K562 (cell line): ENCODE data around the gene MALAT1. TPM values are rescaled to one million over a fixed set of nuclear protein-coding genes. Genes with fewer than 3 reads are reported as not detected.

Experiments used
- CHCHD3 ChIP-seq: fragments of 250-450 bp; sonication (Bioruptor Pico); IDR thresholded peaks from 2 replicates; pipeline ENCODE4 v2.1.2; 2022; ENCODE audit warnings: mild to moderate bottlenecking
- ELF4 ChIP-seq: fragments of 450-650 bp; formaldehyde crosslinking; IDR thresholded peaks from 2 replicates; pipeline ENCODE4 v1.4.0; 2022; ENCODE audit warnings: missing genetic modification characterization
- MAFG ChIP-seq: fragments of 450-650 bp; conservative IDR thresholded peaks from 2 replicates; pipeline ENCODE4 v1.6.1; 2016; ENCODE audit warnings: missing genetic modification characterization, missing compliant biosample characterization
- RNF219 ChIP-seq: fragments of 250-450 bp; sonication (Bioruptor Pico); IDR thresholded peaks from 2 replicates; pipeline ENCODE4 v1.5.0; 2022; ENCODE audit warnings: mild to moderate bottlenecking
- SMAD1 ChIP-seq: fragments of 150-350 bp; IDR thresholded peaks from 2 replicates; pipeline ENCODE4 v1.6.1; 2014; ENCODE audit warnings: low read length, low read depth; ENCODE audit not compliant: partially characterized antibody
- SMAD2 ChIP-seq: fragments of 150-350 bp; IDR thresholded peaks from 2 replicates; pipeline ENCODE4 v1.6.1; 2014; ENCODE audit warnings: low read depth, mild to moderate bottlenecking, low read length
- XRCC5 ChIP-seq: fragments of 200-400 bp; formaldehyde crosslinking; IDR thresholded peaks from 2 replicates; pipeline ENCODE4 v1.6.1; 2017; ENCODE audit warnings: low read depth, mild to moderate bottlenecking, low read length
- ZBTB40 ChIP-seq, 2 experiments: fragments of 450-650 bp in 1 of 2; sonication (generic) in 1 of 2; formaldehyde crosslinking in 1 of 2; IDR thresholded peaks; 2 replicates each; pipeline versions ENCODE4 v1.7.1 to v1.9.0; 2016 to 2022; ENCODE audit warnings: inconsistent platforms in 1 of 2, mild to moderate bottlenecking in 1 of 2, missing genetic modification reagents in 1 of 2
- ZNF143 ChIP-seq: sonication (generic); formaldehyde crosslinking; IDR thresholded peaks from 2 replicates; pipeline ENCODE4 v1.9.0; 2022; ENCODE audit warnings: mild to moderate bottlenecking, missing genetic modification reagents
- ZNF146 ChIP-seq: IDR thresholded peaks from one replicate; pipeline ENCODE4 v1.6.1; 2018; ENCODE audit warnings: missing compliant biosample characterization; ENCODE audit not compliant: unreplicated experiment
- ZNF57 ChIP-seq: fragments of 450-650 bp; formaldehyde crosslinking; IDR thresholded peaks from 2 replicates; pipeline ENCODE4 v1.4.0; 2020; ENCODE audit warnings: mild to moderate bottlenecking, moderate library complexity
- ZNF695 ChIP-seq: fragments of 450-650 bp; formaldehyde crosslinking; IDR thresholded peaks from 2 replicates; pipeline ENCODE4 v1.4.0; 2020; ENCODE audit warnings: mild to moderate bottlenecking, moderate library complexity
- polyA plus RNA-seq, 8 experiments: library from polyadenylated mRNA; depleted of rRNA in 4 of 8; stranded (reverse) in 5 of 8; unstranded in 3 of 8; fragments of >200 nt; fragmentation: Nextera tagmentation in 2 of 8; fragmentation: Illumina TruSeq in 1 of 8; extraction: Ambion mirVana in 2 of 8; extraction: Trizol in 1 of 8; gene quantifications; 2 replicates each; pipeline versions ENCODE4 v1.2.1 to v1.2.3, GENCODE V29; 2011 to 2014; ENCODE audit warnings: inconsistent platforms in 1 of 8, missing spikeins in 1 of 8
- total RNA-seq, 7 experiments: library from RNA; depleted of rRNA in 6 of 7; stranded (reverse); fragments of >200 nt in 6 of 7; fragmentation: Illumina TruSeq in 2 of 7; extraction: Trizol in 2 of 7; gene quantifications; 2 replicates each; pipeline versions ENCODE4 v1.2.1 to v1.2.3, GENCODE V29; 2011 to 2021; ENCODE audit warnings: low replicate concordance in 1 of 7

Gene MALAT1
- total and polyA plus RNA-seq, 9 of the 15 experiments (the other 6 are each of a cell fraction or from before 2014, with no cell fraction given): 363 to 8,715 (median 2,351) TPM

GRCh38 chr11:65498977-65499712, at the start of gene MALAT1 (continued):
- peak; percentile 96 for TF ChIP-seq XRCC5
- no peak for TF ChIP-seq ZNF143 (CRISPR knock-in tag)
- TF ChIP-seq ELF4 (CRISPR knock-in tag): peak; percentile 98
- peak; percentile 98 for TF ChIP-seq CHCHD3 (CRISPR knock-in tag)
- TF ChIP-seq ZNF57 (CRISPR knock-in tag): peak; percentile 89
- no peak for TF ChIP-seq SMAD2
- TF ChIP-seq SMAD1: peak; percentile 100
- TF ChIP-seq ZNF695: peak; percentile 96
- TF ChIP-seq ZBTB40 (IDR thresholded peaks at IDR 0.05): 0 out of 2 replicates have a peak, but pooled peaks have one; percentile 52
- peak; percentile 58; the same call in 1 of the 2 replicates for TF ChIP-seq ZBTB40 (CRISPR knock-in tag; IDR thresholded peaks at IDR 0.05)
- TF ChIP-seq MAFG (tag): no peak
- TF ChIP-seq RNF219: peak; percentile 94
- TF ChIP-seq ZNF146 (CRISPR knock-in tag): peak; percentile 28
